A549 (cell line): ENCODE measurements around the gene DELE1. TPM values are rescaled to one million over a fixed set of nuclear protein-coding genes. Genes with fewer than 3 reads are reported as not detected.

Experiments
- ATAC-seq, 2 experiments: fragments of 200-7000 bp in 1 of 2; fragments of >200 bp in 1 of 2; cut with Nextera tagmentation in 1 of 2; cut with Tn5 transposase in 1 of 2; 3 replicates each; pipeline versions ENCODE4 v1.8.0 to v1.9.1; 2018 to 2020; ENCODE audit warnings: mild to moderate bottlenecking in 1 of 2, moderate library complexity in 1 of 2
- CTCF ChIA-PET: fragments of 300-600 bp; sonication (Branson Sonifier 250); formaldehyde crosslinking; extraction: SDS; loops from one replicate; lab custom pipeline; 2021; ENCODE audit warnings: antibody characterized with exemption, inconsistent platforms; lab: Yijun Ruan, JAX
- POLR2A ChIA-PET: fragments of 350-600 bp; formaldehyde crosslinking; extraction: SDS; loops from one replicate; lab custom pipeline; 2021; ENCODE audit warnings: antibody characterized with exemption, inconsistent platforms; lab: Yijun Ruan, JAX
- DNase-seq, 2 experiments: peaks; one replicate each; pipeline versions ENCODE4 v3.0.0 to v3.0.0-alpha.2; 2011 to 2016; ENCODE audit warnings: low read depth in 1 of 2, low spot score in 1 of 2
- FAIRE-seq: peaks from 2 replicates; lab custom pipeline; 2011; peaks lifted over from hg19 to GRCh38; lab: Jason Lieb, UNC
- H3K27ac ChIP-seq, 2 experiments: fragments of >200 bp; sonication (Bioruptor Twin); formaldehyde crosslinking; 3 replicates each; pipeline ENCODE4 v1.5.1; 2016 to 2017
- H3K4me1 ChIP-seq: fragments of >200 bp; sonication (Bioruptor Twin); formaldehyde crosslinking; 3 replicates; pipeline ENCODE4 v1.6.1; 2016
- H3K4me2 ChIP-seq: fragments of >200 bp; sonication (Bioruptor Twin); formaldehyde crosslinking; 3 replicates; pipeline ENCODE4 v1.6.1; 2016
- H3K4me3 ChIP-seq: fragments of >200 bp; sonication (Bioruptor Twin); formaldehyde crosslinking; 3 replicates; pipeline ENCODE4 v1.5.1; 2016
- H3K9me3 ChIP-seq: fragments of >200 bp; sonication (Bioruptor Twin); formaldehyde crosslinking; 3 replicates; pipeline ENCODE4 v1.6.1; 2016
- ATOH8 ChIP-seq: fragments of 250-450 bp; sonication (Bioruptor Pico); IDR thresholded peaks from 2 replicates; pipeline ENCODE4 v1.5.0; 2020; ENCODE audit warnings: low read depth, mild to moderate bottlenecking, moderate library complexity
- BHLHE40 ChIP-seq: IDR thresholded peaks from 2 replicates; pipeline ENCODE4 v1.6.1; 2012; ENCODE audit warnings: low read depth, low read length, inconsistent platforms
- CHD2 ChIP-seq: fragments of 150-350 bp; IDR thresholded peaks from 2 replicates; pipeline ENCODE4 v1.6.1; 2014; ENCODE audit warnings: low read length; ENCODE audit not compliant: partially characterized antibody
- CTCF ChIP-seq: fragments of >200 bp; sonication (Bioruptor Twin); formaldehyde crosslinking; IDR thresholded peaks from 3 replicates; pipeline ENCODE4 v1.5.1; 2016
- E2F6 ChIP-seq: IDR thresholded peaks from 2 replicates; pipeline ENCODE4 v1.6.1; 2012; ENCODE audit warnings: low read depth, borderline replicate concordance
- EHMT2 ChIP-seq: fragments of 200-600 bp; sonication (generic); IDR thresholded peaks from 2 replicates; pipeline ENCODE4 v1.6.1; 2016; ENCODE audit warnings: antibody characterized with exemption, low read depth, mild to moderate bottlenecking, moderate library complexity
- EP300 ChIP-seq, 2 experiments: fragments of >200 bp; sonication (Bioruptor Twin); formaldehyde crosslinking; IDR thresholded peaks; 2 replicates in 1 of 2; 3 replicates in 1 of 2; pipeline ENCODE4 v1.6.1; 2016 to 2017
- FOSL2 ChIP-seq, 2 experiments: fragments of 450-650 bp in 1 of 2; fragments of >200 bp in 1 of 2; sonication (Bioruptor Twin) in 1 of 2; formaldehyde crosslinking; IDR thresholded peaks; 2 replicates each; pipeline versions ENCODE4 v1.5.0 to v1.6.1; 2016 to 2020; ENCODE audit warnings: mild to moderate bottlenecking in 1 of 2, moderate library complexity in 1 of 2
- GATA3 ChIP-seq: IDR thresholded peaks from 2 replicates; pipeline ENCODE4 v1.6.1; 2012; ENCODE audit warnings: borderline replicate concordance
- HDAC2 ChIP-seq: fragments of 200-600 bp; sonication (generic); IDR thresholded peaks from 2 replicates; pipeline ENCODE4 v1.6.1; 2016
- HES2 ChIP-seq: fragments of >200 bp; sonication (Bioruptor Twin); formaldehyde crosslinking; IDR thresholded peaks from 2 replicates; pipeline ENCODE4 v1.6.1; 2016
- HEYL ChIP-seq: fragments of 250-450 bp; sonication (Bioruptor Pico); IDR thresholded peaks from 2 replicates; pipeline ENCODE4 v1.8.0; 2021; ENCODE audit warnings: mild to moderate bottlenecking, moderate library complexity
- HOXA7 ChIP-seq: fragments of 250-450 bp; sonication (Bioruptor Pico); IDR thresholded peaks from 2 replicates; pipeline ENCODE4 v1.5.0; 2020; ENCODE audit warnings: mild to moderate bottlenecking, moderate library complexity
- HOXB13 ChIP-seq: fragments of 250-450 bp; sonication (Bioruptor Pico); IDR thresholded peaks from 2 replicates; pipeline ENCODE4 v1.5.0; 2020; ENCODE audit warnings: low read depth, mild to moderate bottlenecking, moderate library complexity
- JUNB ChIP-seq: fragments of >200 bp; sonication (Bioruptor Twin); formaldehyde crosslinking; IDR thresholded peaks from 2 replicates; pipeline ENCODE4 v1.6.1; 2016
- MAFK ChIP-seq: fragments of 450-650 bp; IDR thresholded peaks from 2 replicates; pipeline ENCODE4 v1.6.1; 2014; ENCODE audit not compliant: partially characterized antibody
- MAX ChIP-seq: IDR thresholded peaks from 2 replicates; pipeline ENCODE4 v1.6.1; 2012
- NPAS2 ChIP-seq: fragments of 250-450 bp; sonication (Bioruptor Pico); IDR thresholded peaks from 2 replicates; pipeline ENCODE4 v1.8.0; 2022; ENCODE audit warnings: mild to moderate bottlenecking, moderate library complexity, borderline replicate concordance
- PHF8 ChIP-seq: fragments of 200-600 bp; sonication (generic); IDR thresholded peaks from 2 replicates; pipeline ENCODE4 v1.6.1; 2016; ENCODE audit warnings: low read depth, mild to moderate bottlenecking, antibody characterized with exemption, moderate library complexity, borderline replicate concordance
- POLR2A ChIP-seq: IDR thresholded peaks from 2 replicates; pipeline ENCODE4 v1.6.1; 2012; ENCODE audit warnings: mild to moderate bottlenecking, low read length
- POLR2AphosphoS2 ChIP-seq: conservative IDR thresholded peaks from 2 replicates; pipeline ENCODE4 v1.6.1; 2012; ENCODE audit warnings: low read length, improper control_type of control experiment, inconsistent platforms
- RAD21 ChIP-seq, 2 experiments: fragments of >200 bp in 1 of 2; sonication (Bioruptor Twin) in 1 of 2; formaldehyde crosslinking in 1 of 2; IDR thresholded peaks in 1 of 2; conservative IDR thresholded peaks in 1 of 2; 2 replicates in 1 of 2; 3 replicates in 1 of 2; pipeline ENCODE4 v1.6.1; 2012 to 2018; ENCODE audit warnings: inconsistent platforms in 1 of 2
- RARB ChIP-seq: fragments of 250-450 bp; sonication (Bioruptor Pico); IDR thresholded peaks from 2 replicates; pipeline ENCODE4 v1.8.0; 2021; ENCODE audit warnings: mild to moderate bottlenecking, moderate library complexity
- RCOR1 ChIP-seq: fragments of 150-350 bp; IDR thresholded peaks from 2 replicates; pipeline ENCODE4 v1.6.1; 2014; ENCODE audit warnings: antibody characterized with exemption, low read length, low read depth
- SMC3 ChIP-seq: fragments of >200 bp; sonication (Bioruptor Twin); formaldehyde crosslinking; IDR thresholded peaks from 3 replicates; pipeline ENCODE4 v1.6.1; 2018; ENCODE audit warnings: inconsistent platforms
- SREBF2 ChIP-seq: fragments of 450-650 bp; IDR thresholded peaks from 2 replicates; pipeline ENCODE4 v1.6.1; 2014; ENCODE audit warnings: mild to moderate bottlenecking, moderate library complexity
- TP53 ChIP-seq: fragments of 250-450 bp; sonication (Bioruptor Pico); IDR thresholded peaks from 2 replicates; pipeline ENCODE4 v1.5.0; 2021; ENCODE audit warnings: mild to moderate bottlenecking, moderate library complexity
- ZC3H11A ChIP-seq: fragments of 450-650 bp; IDR thresholded peaks from 2 replicates; pipeline ENCODE4 v1.6.1; 2014; ENCODE audit warnings: antibody characterized with exemption, mild to moderate bottlenecking
- ZSCAN20 ChIP-seq: fragments of 250-450 bp; sonication (Bioruptor Pico); IDR thresholded peaks from 2 replicates; pipeline ENCODE4 v1.8.0; 2022; ENCODE audit warnings: mild to moderate bottlenecking, moderate library complexity
- WGBS: methylation state at CpG from one replicate; pipeline ENCODE4 v1.1.6; 2017; ENCODE audit errors: missing lambda C conversion rate; 5-methylcytosine and 5-hydroxymethylcytosine counted together
- polyA plus RNA-seq, 4 experiments: library from polyadenylated mRNA; depleted of rRNA in 3 of 4; stranded (reverse); fragments of >200 nt; fragmentation: RNase III in 1 of 4; extraction: RNeasy Plus Mini Kit Qiagen cat#74134 plus additional on column Dnase treatment in 1 of 4; gene quantifications; 2 replicates in 3 of 4; 3 replicates in 1 of 4; pipeline ENCODE4 v1.2.3, GENCODE V29; 2011 to 2017

Gene DELE1
- polyA plus RNA-seq, 2 of the 4 experiments (the other 2 are of a cell fraction): 41.2 to 60.1 TPM

GRCh38 chr5:141878711-141879425 lies 44.8 kb upstream of the DELE1 start:
- H3K9me3 ChIP-seq: no peaks in the 10 kb centered on the region
- under 1% methylated on average over 26 of the region's 40 CpGs for WGBS
- peak overlapping the region; percentile 41 to 83; a peak in 4 of 6 replicates for H3K27ac ChIP-seq
- H3K4me1 ChIP-seq: peaks cover 22% of the 10 kb centered on the region
- peak overlapping the region; percentile 88 for H3K4me2 ChIP-seq
- peak overlapping the region; percentile 64 for H3K4me3 ChIP-seq
- peak; percentile 92 for FAIRE-seq
- peak; percentile 97 for TF ChIP-seq CTCF
- TF ChIP-seq GATA3: no peak
- TF ChIP-seq SMC3: peak; percentile 90
- TF ChIP-seq E2F6: peak; percentile 81; the same call in 1 of the 2 replicates
- no peak for TF ChIP-seq NPAS2 (CRISPR knock-in tag)
- TF ChIP-seq RAD21 (conservative IDR thresholded peaks at IDR 0.05 in 1 of 2, IDR thresholded peaks at IDR 0.05 in 1 of 2): peak; percentile 94
- TF ChIP-seq MAX: peak; percentile 81
- TF ChIP-seq POLR2A: no peak
- TF ChIP-seq HDAC2: 0 out of 2 replicates have a peak, but pooled peaks have one; percentile 38
- ChIA-PET CTCF (interaction anchor here (0.6 to 12.7 kb wide), 74 partner anchors 8 to 1394 kb away, joined by 3 to 424 read pairs (median 7); partner anchors contain the start of genes ARAP3, DELE1, PCDH12 and RNF14), POLR2A (interaction anchor here (1.1 to 2.7 kb wide), 4 partner anchors 29 to 89 kb away, joined by 4 to 11 read pairs (median 4); partner anchors contain the start of genes DELE1 and RNF14)
- ATAC-seq: peak; percentile 65 to 89
- peak; percentile 74 to 91 for DNase-seq

GRCh38 chr5:141879426-141879759 lies 44.3 kb upstream of the DELE1 start:
- ChIA-PET CTCF (interaction anchor here (0.6 to 12.7 kb wide), 73 partner anchors 9 to 1394 kb away, joined by 3 to 424 read pairs (median 7); partner anchors contain the start of genes ARAP3, DELE1, PCDH12 and RNF14), POLR2A (interaction anchor here (2.7 kb wide), 1 partner anchor 44 kb away, joined by 11 read pairs; the partner anchor contains the start of gene DELE1)
- no peaks in the 10 kb centered on the region for H3K9me3 ChIP-seq
- peaks cover 22% of the 10 kb centered on the region for H3K4me1 ChIP-seq
- FAIRE-seq: no peak
- 0% methylated on average over 2 of the region's 2 CpGs for WGBS
- no peak overlapping the region for H3K4me3 ChIP-seq
- ATAC-seq: peak in 1 of 2 experiments; percentile 2; a peak in 3 of 6 replicates
- no peak overlapping the region for H3K27ac ChIP-seq
- TF ChIP-seq ZSCAN20 (no peak), TP53 (CRISPR knock-in tag) (no peak), HOXA7 (CRISPR knock-in tag) (no peak), POLR2AphosphoS2 (no peak)
- H3K4me2 ChIP-seq: peak overlapping the region; percentile 88; the same call in 2 of the 3 replicates
- DNase-seq: no peak

GRCh38 chr5:141879941-141880738 lies 43.5 kb upstream of the DELE1 start:
- no peak for ATAC-seq
- no peaks in the 10 kb centered on the region for H3K9me3 ChIP-seq
- H3K4me1 ChIP-seq: peaks cover 22% of the 10 kb centered on the region

More at GRCh38 chr5:141879941-141880738, 43.5 kb upstream of the DELE1 start:
- FAIRE-seq (no peak), DNase-seq (no peak)
- 30% methylated on average over 7 of the region's 7 CpGs for WGBS
- no peak overlapping the region for H3K27ac ChIP-seq
- ChIA-PET POLR2A (interaction anchor here (1.7 to 2.7 kb wide), 2 partner anchors 44 to 89 kb away, joined by 5 to 11 read pairs; partner anchors contain the start of genes DELE1 and RNF14), CTCF (interaction anchor here (0.6 to 12.7 kb wide), 56 partner anchors 10 to 288 kb away, joined by 3 to 424 read pairs (median 12); partner anchors contain the start of genes ARAP3, DELE1, PCDH12 and RNF14)
- H3K4me2 ChIP-seq: no peak overlapping the region
- no peak overlapping the region for H3K4me3 ChIP-seq
- TF ChIP-seq ATOH8: no peak
- TF ChIP-seq EP300 (IDR thresholded peaks at IDR 0.05): no peak
- TF ChIP-seq SREBF2: no peak
- TF ChIP-seq MAFK: no peak
- TF ChIP-seq BHLHE40: no peak
- TF ChIP-seq HDAC2: no peak
- no peak for TF ChIP-seq ZC3H11A
- TF ChIP-seq HES2: no peak
- no peak for TF ChIP-seq HOXB13 (CRISPR knock-in tag)
- TF ChIP-seq RCOR1: no peak
- TF ChIP-seq CHD2: no peak
- no peak for TF ChIP-seq FOSL2 (IDR thresholded peaks at IDR 0.05)
- TF ChIP-seq FOSL2 (CRISPR knock-in tag; IDR thresholded peaks at IDR 0.05): no peak
- TF ChIP-seq EHMT2: no peak
- TF ChIP-seq JUNB: no peak
- TF ChIP-seq PHF8: no peak
- no peak for TF ChIP-seq RARB (CRISPR knock-in tag)
- no peak for TF ChIP-seq HEYL (CRISPR knock-in tag)
- TF ChIP-seq, all 56 proteins: peak for 0
